Tibial nerve (tissue), 4 donors: ENCODE results near the gene GLA. TPM values are rescaled to one million over a fixed set of nuclear protein-coding genes. Genes with fewer than 3 reads are reported as not detected.
A peak's percentile ranks its signal among the peaks of the same experiment; 100 is the strongest.

Source experiments
- DNase-seq, 2 donors: peaks; one replicate each; pipeline ENCODE4 v3.0.0-alpha.2; 2019; ENCODE audit warnings: low spot score in 2 of 2
- H3K27ac ChIP-seq, 4 donors: fragments of 200-600 bp; sonication (generic) in 3 of 4; one replicate each; pipeline ENCODE4 v1.5.1; 2017 to 2019; ENCODE audit warnings: mild to moderate bottlenecking in 1 of 4
- H3K27me3 ChIP-seq, 2 donors: fragments of 200-600 bp; sonication (generic) in 1 of 2; one replicate each; pipeline versions ENCODE4 v1.5.1 to v1.6.0; 2017 to 2019
- H3K36me3 ChIP-seq, 3 donors: fragments of 200-600 bp; sonication (generic); one replicate each; pipeline ENCODE4 v1.5.1; 2018 to 2019
- H3K4me1 ChIP-seq, 4 donors: fragments of 200-600 bp; sonication (generic) in 3 of 4; one replicate each; pipeline ENCODE4 v1.5.1; 2017 to 2019
- H3K4me3 ChIP-seq, 4 donors: fragments of 200-600 bp; sonication (generic) in 3 of 4; one replicate each; pipeline ENCODE4 v1.5.1; 2017 to 2019; ENCODE audit warnings: mild to moderate bottlenecking in 1 of 4, moderate library complexity in 1 of 4
- H3K9me3 ChIP-seq, 4 donors: fragments of 200-600 bp; sonication (generic) in 3 of 4; one replicate each; pipeline ENCODE4 v1.5.1; 2017 to 2019
- EP300 ChIP-seq, 2 donors: sonication (generic); formaldehyde crosslinking; IDR thresholded peaks; one replicate each; pipeline ENCODE4 v1.6.1; 2017; ENCODE audit warnings: antibody characterized with exemption in 2 of 2, mild to moderate bottlenecking in 1 of 2
- POLR2A ChIP-seq, 2 donors: fragments of 450-650 bp; IDR thresholded peaks; one replicate each; pipeline ENCODE4 v1.6.1; 2017; ENCODE audit warnings: antibody characterized with exemption in 2 of 2, mild to moderate bottlenecking in 2 of 2, moderate library complexity in 2 of 2
- WGBS, 2 donors: methylation state at CpG; one replicate each; pipeline ENCODE4 v1.1.5; 2018; 5-methylcytosine and 5-hydroxymethylcytosine counted together
- total RNA-seq, 4 donors: library from RNA; depleted of rRNA; stranded (reverse); fragments of >200 nt; gene quantifications; one replicate each; pipeline ENCODE4 v1.1.0, GENCODE V29; 2016
- TF ChIP-seq, protein P1 (sequence below), 5 experiments: fragments of 200-600 bp in 3 of 5; fragments of 450-650 bp in 2 of 5; sonication (generic) in 3 of 5; IDR thresholded peaks; one replicate each; pipeline ENCODE4 v1.5.1; 2016 to 2019; ENCODE audit warnings: antibody characterized with exemption in 5 of 5, mild to moderate bottlenecking in 3 of 5, moderate library complexity in 2 of 5

GLA gene
- 10 to 100 TPM; 18.1 to 20.1 (median 19.2) TPM for total RNA-seq

DNA sequence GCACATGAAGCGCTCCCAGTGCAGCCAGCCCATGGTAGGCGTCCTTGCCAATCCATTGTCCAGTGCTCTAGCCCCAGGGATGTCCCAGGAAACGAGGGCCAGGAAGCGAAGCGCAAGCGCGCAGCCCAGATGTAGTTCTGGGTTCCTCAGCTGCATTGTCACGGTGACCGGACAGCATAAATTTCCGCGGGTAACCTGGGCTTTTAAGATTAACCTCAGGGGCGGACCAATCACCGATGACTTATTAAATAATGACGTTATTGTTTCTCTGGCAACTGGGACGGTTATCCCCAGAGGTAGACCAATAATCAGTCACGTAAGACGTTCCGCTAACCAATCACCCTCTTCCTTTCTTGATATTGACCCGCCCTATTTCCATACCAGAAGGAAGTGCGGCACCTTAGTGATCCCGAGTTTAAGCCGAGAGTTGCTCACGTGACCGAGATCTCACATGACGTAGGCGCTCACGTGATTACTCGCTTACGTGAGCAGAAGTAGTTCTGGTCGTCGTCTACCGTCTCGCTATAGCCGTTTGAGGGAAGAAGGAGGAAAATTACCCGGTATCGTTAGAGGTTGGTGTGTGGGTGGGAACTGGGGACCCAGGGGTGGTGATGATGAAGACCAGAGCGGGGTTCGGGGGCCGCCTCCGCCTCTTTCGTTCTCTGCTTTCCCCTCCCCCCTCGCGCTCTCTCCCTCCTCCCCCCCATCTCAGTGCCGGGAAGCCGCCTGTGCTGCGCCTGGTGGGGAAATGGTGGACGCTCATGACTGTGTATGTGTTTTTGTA lies at the start of gene GLA, which contains the start of gene HNRNPH2:
GLA (minus strand) TSS at position 178 of the 784 bp plus-strand sequence; CDS start at position 156, 22 bp downstream.
HNRNPH2 (plus strand) TSS at position 475 of the 784 bp plus-strand sequence. CDS start 3,767 bp downstream, outside the sequence.
- peaks cover 0 to 18% (median 0%) of the 10 kb centered on the region in 3 donors for H3K36me3 ChIP-seq
- WGBS, 2 donors, result 0 to 40% methylated on average over 27 to 47 of the region's 47 CpGs
- DNase-seq, result peak; percentile 87 to 97
- H3K27ac ChIP-seq, result peak within 1 kb of the TSS; percentile 89 to 97 (median 92)
- H3K27me3 ChIP-seq, result peaks cover 0 to 13% of the 10 kb centered on the region in 2 donors
- TF ChIP-seq, protein P1, sequence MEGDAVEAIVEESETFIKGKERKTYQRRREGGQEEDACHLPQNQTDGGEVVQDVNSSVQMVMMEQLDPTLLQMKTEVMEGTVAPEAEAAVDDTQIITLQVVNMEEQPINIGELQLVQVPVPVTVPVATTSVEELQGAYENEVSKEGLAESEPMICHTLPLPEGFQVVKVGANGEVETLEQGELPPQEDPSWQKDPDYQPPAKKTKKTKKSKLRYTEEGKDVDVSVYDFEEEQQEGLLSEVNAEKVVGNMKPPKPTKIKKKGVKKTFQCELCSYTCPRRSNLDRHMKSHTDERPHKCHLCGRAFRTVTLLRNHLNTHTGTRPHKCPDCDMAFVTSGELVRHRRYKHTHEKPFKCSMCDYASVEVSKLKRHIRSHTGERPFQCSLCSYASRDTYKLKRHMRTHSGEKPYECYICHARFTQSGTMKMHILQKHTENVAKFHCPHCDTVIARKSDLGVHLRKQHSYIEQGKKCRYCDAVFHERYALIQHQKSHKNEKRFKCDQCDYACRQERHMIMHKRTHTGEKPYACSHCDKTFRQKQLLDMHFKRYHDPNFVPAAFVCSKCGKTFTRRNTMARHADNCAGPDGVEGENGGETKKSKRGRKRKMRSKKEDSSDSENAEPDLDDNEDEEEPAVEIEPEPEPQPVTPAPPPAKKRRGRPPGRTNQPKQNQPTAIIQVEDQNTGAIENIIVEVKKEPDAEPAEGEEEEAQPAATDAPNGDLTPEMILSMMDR (IDR thresholded peaks at IDR 0.05), result peak in 1 of 5 experiments; percentile 38
- TF ChIP-seq EP300 (IDR thresholded peaks at IDR 0.05), result peak; percentile 87 to 98
- TF ChIP-seq POLR2A (IDR thresholded peaks at IDR 0.05), result peak; percentile 80 to 84
- H3K4me3 ChIP-seq, result peak within 1 kb of the TSS; percentile 47 to 61 (median 56)
- H3K9me3 ChIP-seq, result no peaks in the 10 kb centered on the region
- H3K4me1 ChIP-seq, result peaks cover 0 to 40% (median 4%) of the 10 kb centered on the region in 4 donors

DNA sequence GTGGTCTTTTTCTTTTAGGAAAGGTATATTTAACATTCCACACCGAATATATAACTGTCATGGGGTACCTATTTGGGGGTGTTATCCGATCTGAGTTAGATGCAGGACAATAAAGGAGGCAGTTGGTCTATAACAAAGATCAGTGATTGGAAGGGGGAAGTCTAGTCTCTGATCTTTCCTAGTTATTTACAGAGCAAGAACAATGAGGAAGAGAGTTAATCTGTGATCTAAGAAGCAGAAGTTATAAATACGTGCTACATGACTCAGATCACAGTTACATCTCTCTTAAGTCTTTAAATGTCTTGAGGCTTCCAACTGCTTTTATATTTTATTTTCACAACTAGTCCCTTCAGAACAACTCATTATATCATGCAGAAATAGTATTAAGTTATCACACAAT lies 44.3 kb upstream of the GLA start:
- H3K27ac ChIP-seq, result no peak overlapping the region
- H3K4me1 ChIP-seq, result no peaks in the 10 kb centered on the region
- peaks cover 0 to 4% (median 0%) of the 10 kb centered on the region in 4 donors for H3K9me3 ChIP-seq
- H3K27me3 ChIP-seq, result peaks cover 0 to 4% of the 10 kb centered on the region in 2 donors
- 64 to 89% methylated on average over 3 of the region's 3 CpGs for WGBS, 2 donors
- DNase-seq, result no peak
- no peak for TF ChIP-seq POLR2A (IDR thresholded peaks at IDR 0.05)
- TF ChIP-seq EP300 (IDR thresholded peaks at IDR 0.05), result no peak
- TF ChIP-seq, protein P1 (IDR thresholded peaks at IDR 0.05), result no peak
- peaks cover 0 to 22% (median 0%) of the 10 kb centered on the region in 3 donors for H3K36me3 ChIP-seq
- H3K4me3 ChIP-seq, result no peak overlapping the region

GRCh38 chrX:101450961-101451360 lies 43.2 kb upstream of the GLA start:
- Histone ChIP-seq H3K9me3 (peaks cover 0 to 4% (median 0%) of the 10 kb centered on the region in 4 donors), H3K27me3 (peaks cover 0 to 4% of the 10 kb centered on the region in 2 donors), H3K27ac (no peak overlapping the region), H3K4me1 (no peaks in the 10 kb centered on the region), H3K4me3 (no peak overlapping the region), H3K36me3 (peaks cover 0 to 23% (median 0%) of the 10 kb centered on the region in 3 donors)
- DNase-seq, result no peak
- WGBS, 2 donors, result 62 to 63% methylated on average over 2 of the region's 2 CpGs
- TF ChIP-seq EP300 (IDR thresholded peaks at IDR 0.05), result no peak
- TF ChIP-seq, protein P1 (IDR thresholded peaks at IDR 0.05), result no peak
- no peak for TF ChIP-seq POLR2A (IDR thresholded peaks at IDR 0.05)

DNA sequence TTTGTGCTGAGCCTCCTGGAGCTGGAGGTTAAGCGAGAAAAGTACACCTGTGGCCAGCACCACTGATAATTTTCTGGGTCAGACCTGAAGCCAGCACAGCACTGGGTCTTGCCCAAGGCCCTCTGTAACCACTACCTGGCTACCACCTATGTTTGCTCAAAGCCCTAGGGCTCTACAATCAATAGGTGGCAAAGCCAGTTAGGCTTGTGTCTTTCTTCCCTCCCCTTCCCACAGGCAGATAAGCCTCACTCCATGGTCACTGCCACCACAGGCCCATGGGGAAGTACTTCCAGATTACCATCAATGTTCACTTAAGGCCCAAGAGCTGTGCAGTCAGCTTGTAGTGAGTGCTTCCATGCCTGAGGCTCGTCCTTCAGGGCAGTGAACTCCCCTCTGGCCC lies 42.4 kb upstream of the GLA start:
- DNase-seq, result no peak
- Histone ChIP-seq H3K27me3 (peaks cover 0 to 4% of the 10 kb centered on the region in 2 donors), H3K4me3 (no peak overlapping the region), H3K27ac (no peak overlapping the region), H3K9me3 (peaks cover 0 to 4% (median 0%) of the 10 kb centered on the region in 4 donors), H3K36me3 (peaks cover 0 to 18% (median 0%) of the 10 kb centered on the region in 3 donors), H3K4me1 (no peaks in the 10 kb centered on the region)
- TF ChIP-seq EP300 (IDR thresholded peaks at IDR 0.05), result no peak
- TF ChIP-seq, protein P1 (IDR thresholded peaks at IDR 0.05), result no peak
- TF ChIP-seq POLR2A (IDR thresholded peaks at IDR 0.05), result no peak
- 61 to 100% methylated on average over 2 of the region's 2 CpGs for WGBS, 2 donors

GRCh38 chrX:101449279-101449678 lies 41.6 kb upstream of the GLA start:
- 96 to 100% methylated on average over 1 of the region's 1 CpG for WGBS, 2 donors
- no peak for DNase-seq
- TF ChIP-seq POLR2A (IDR thresholded peaks at IDR 0.05) (no peak), EP300 (IDR thresholded peaks at IDR 0.05) (no peak)
- TF ChIP-seq, protein P1 (IDR thresholded peaks at IDR 0.05), result no peak
- Histone ChIP-seq H3K27ac (no peak overlapping the region), H3K27me3 (peaks cover 0 to 4% of the 10 kb centered on the region in 2 donors), H3K4me1 (no peaks in the 10 kb centered on the region), H3K4me3 (no peak overlapping the region), H3K9me3 (peaks cover 0 to 4% (median 0%) of the 10 kb centered on the region in 4 donors), H3K36me3 (peaks cover 0 to 20% (median 0%) of the 10 kb centered on the region in 3 donors)
